Nephron progenitor cell (in vitro differentiated cells): Measurements from ENCODE around the gene EOLA1.
"Not testable (repeated sequence)": the region's sequence is repeated elsewhere in the genome, so short reads cannot be mapped to it uniquely, and the experiment has no call there.

Experiments
- DNase-seq: peaks from one replicate; pipeline ENCODE4 v3.0.0; 2021
- H3K27ac Mint-ChIP-seq: 2 replicates; pipeline ENCODE4 v1.8.0; 2021; ENCODE audit warnings: mild to moderate bottlenecking, moderate library complexity, mixed read lengths
- H3K27me3 Mint-ChIP-seq: 2 replicates; pipeline ENCODE4 v1.8.0; 2021; ENCODE audit warnings: mild to moderate bottlenecking, low read depth, mixed read lengths; ENCODE audit not compliant: poor library complexity
- H3K36me3 Mint-ChIP-seq: 2 replicates; pipeline ENCODE4 v1.8.0; 2021; ENCODE audit warnings: low read depth, mixed read lengths
- H3K4me1 Mint-ChIP-seq: 2 replicates; pipeline ENCODE4 v1.8.0; 2021; ENCODE audit warnings: mixed read lengths
- H3K4me3 Mint-ChIP-seq: 2 replicates; pipeline ENCODE4 v1.8.0; 2021; ENCODE audit warnings: mild to moderate bottlenecking, moderate library complexity, mixed read lengths
- H3K9me3 Mint-ChIP-seq: 2 replicates; pipeline ENCODE4 v1.8.0; 2021; ENCODE audit warnings: mild to moderate bottlenecking, moderate library complexity, mixed read lengths
- TF ChIP-seq, protein P1 (sequence below): fragments of 200-600 bp; sonication (generic); IDR thresholded peaks from 2 replicates; pipeline ENCODE4 v1.5.0; 2021; ENCODE audit warnings: antibody characterized with exemption

EOLA1 gene

DNA sequence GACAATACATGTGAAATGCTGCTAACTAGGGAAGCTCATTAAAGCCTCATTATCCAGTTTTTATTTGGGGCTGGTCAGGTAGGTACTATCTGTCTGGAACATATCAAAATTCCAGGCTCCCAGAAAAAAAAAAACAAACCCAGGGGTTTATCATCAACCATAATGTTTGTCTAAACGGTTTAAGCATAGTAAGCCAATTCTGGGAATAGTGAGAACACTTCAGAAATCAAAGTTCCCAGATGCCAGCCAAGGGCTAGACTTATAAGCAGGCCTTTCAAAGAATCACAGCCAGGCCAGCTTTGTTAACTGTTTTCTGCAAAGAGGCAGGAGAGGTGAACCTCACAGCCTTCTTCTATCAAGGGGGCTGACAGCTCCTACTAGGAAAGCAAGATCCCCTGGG is 43.8 kb upstream of the EOLA1 start:
- no peak for DNase-seq
- Mint-ChIP-seq H3K27ac (no peak overlapping the region), H3K27me3 (peaks cover 3% of the 10 kb centered on the region), H3K4me3 (no peak overlapping the region), H3K9me3 (peaks cover 20% of the 10 kb centered on the region), H3K36me3 (peaks cover 38% of the 10 kb centered on the region), H3K4me1 (no peaks in the 10 kb centered on the region)
- TF ChIP-seq, protein P1, sequence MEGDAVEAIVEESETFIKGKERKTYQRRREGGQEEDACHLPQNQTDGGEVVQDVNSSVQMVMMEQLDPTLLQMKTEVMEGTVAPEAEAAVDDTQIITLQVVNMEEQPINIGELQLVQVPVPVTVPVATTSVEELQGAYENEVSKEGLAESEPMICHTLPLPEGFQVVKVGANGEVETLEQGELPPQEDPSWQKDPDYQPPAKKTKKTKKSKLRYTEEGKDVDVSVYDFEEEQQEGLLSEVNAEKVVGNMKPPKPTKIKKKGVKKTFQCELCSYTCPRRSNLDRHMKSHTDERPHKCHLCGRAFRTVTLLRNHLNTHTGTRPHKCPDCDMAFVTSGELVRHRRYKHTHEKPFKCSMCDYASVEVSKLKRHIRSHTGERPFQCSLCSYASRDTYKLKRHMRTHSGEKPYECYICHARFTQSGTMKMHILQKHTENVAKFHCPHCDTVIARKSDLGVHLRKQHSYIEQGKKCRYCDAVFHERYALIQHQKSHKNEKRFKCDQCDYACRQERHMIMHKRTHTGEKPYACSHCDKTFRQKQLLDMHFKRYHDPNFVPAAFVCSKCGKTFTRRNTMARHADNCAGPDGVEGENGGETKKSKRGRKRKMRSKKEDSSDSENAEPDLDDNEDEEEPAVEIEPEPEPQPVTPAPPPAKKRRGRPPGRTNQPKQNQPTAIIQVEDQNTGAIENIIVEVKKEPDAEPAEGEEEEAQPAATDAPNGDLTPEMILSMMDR = no peak

DNA sequence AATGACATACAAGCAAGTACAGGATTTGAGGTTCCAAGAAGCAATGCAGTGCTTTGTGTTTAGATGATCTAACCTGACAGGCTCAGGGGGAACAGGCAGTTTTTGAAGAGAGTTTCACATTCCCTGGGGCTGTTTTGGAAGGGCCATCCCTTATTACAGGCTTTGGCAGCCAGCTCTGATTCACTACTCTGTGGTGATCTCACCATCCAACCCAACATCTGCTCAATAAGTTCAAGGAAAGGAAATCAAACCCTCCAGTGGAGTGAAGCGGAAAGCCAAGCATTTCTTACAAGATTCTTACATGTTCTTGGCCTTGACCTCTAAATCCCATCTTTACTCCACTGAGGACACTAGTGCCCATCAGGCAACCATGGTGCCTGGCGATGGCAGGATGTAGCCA is 43.2 kb upstream of the EOLA1 start:
- TF ChIP-seq, protein P1 = no peak
- DNase-seq = no peak
- Mint-ChIP-seq H3K4me1 (no peaks in the 10 kb centered on the region), H3K4me3 (no peak overlapping the region), H3K27ac (no peak overlapping the region), H3K36me3 (peaks cover 38% of the 10 kb centered on the region), H3K27me3 (peaks cover 3% of the 10 kb centered on the region), H3K9me3 (peaks cover 20% of the 10 kb centered on the region)

DNA sequence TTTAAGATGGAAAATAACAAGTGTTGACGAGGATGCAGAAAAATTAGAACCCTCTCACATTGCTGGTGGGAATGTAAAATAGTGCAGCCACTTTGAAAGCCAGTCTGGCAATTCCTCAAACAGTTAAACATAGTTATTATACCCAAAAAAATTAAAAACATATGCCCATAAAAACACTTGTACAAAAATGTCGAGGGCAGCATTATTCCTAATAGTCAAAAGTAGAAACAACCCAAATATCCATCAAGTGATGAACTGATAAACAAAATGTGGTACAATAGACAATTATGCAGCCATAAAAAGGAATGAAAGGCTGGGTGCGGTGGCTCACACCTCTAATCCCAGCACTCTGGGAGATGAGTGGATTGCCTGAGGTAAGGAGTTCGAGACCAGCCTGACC is 42.0 kb upstream of the EOLA1 start:
- Mint-ChIP-seq H3K4me3 (no peak overlapping the region), H3K4me1 (no peaks in the 10 kb centered on the region), H3K36me3 (peaks cover 38% of the 10 kb centered on the region), H3K9me3 (peaks cover 20% of the 10 kb centered on the region), H3K27me3 (peaks cover 3% of the 10 kb centered on the region), H3K27ac (no peak overlapping the region)
- TF ChIP-seq, protein P1 = no peak
- DNase-seq = no peak

DNA sequence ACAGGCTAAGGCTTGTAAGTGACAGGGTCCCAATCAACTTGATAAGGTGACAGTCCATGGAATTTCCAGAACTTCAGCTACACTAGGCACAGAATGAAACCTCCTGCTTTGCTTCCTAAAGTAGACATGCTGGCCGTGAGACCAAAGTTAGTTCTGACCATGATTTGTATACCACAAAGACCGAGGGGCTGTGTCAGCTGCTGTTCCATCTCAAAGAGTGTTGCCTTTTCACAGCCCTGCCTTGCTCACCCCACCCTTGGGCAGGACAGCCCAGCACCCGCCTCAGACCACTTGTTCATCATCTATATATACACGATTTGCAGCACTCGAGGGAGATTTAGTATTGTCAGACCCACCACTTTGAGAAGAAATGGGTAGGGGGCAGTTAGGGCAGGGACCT is 41.0 kb upstream of the EOLA1 start:
- Mint-ChIP-seq H3K4me3 (no peak overlapping the region), H3K9me3 (peaks cover 26% of the 10 kb centered on the region), H3K27me3 (peaks cover 3% of the 10 kb centered on the region), H3K36me3 (peaks cover 37% of the 10 kb centered on the region), H3K4me1 (peaks cover 8% of the 10 kb centered on the region), H3K27ac (no peak overlapping the region)
- TF ChIP-seq, protein P1 = no peak
- no peak for DNase-seq

DNA sequence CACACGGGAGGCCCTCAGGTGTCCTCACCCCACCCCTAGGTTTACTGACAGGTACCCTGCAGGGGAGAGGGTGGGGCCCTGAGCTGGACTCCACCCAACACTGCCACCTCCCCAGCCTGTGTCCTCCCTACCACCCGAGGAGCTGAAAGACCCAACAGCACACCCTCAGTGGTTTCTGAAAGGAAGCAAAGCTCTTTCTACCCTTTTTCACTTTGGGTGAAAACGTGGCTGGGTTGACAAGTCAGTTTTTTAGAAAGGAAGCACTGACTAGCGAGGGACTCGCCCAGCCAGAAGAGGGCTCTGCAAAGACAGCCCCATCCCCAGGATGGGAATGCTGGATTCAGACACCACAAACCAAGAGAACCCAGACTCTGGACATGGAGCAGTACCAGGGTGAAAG is 37.9 kb upstream of the EOLA1 start:
- not testable (repeated sequence) for DNase-seq, H3K27me3 Mint-ChIP-seq, H3K4me3 Mint-ChIP-seq, H3K27ac Mint-ChIP-seq
- H3K4me1 Mint-ChIP-seq = peaks cover 24% of the 10 kb centered on the region
- H3K9me3 Mint-ChIP-seq = peaks cover 33% of the 10 kb centered on the region
- H3K36me3 Mint-ChIP-seq = peaks cover 14% of the 10 kb centered on the region

DNA sequence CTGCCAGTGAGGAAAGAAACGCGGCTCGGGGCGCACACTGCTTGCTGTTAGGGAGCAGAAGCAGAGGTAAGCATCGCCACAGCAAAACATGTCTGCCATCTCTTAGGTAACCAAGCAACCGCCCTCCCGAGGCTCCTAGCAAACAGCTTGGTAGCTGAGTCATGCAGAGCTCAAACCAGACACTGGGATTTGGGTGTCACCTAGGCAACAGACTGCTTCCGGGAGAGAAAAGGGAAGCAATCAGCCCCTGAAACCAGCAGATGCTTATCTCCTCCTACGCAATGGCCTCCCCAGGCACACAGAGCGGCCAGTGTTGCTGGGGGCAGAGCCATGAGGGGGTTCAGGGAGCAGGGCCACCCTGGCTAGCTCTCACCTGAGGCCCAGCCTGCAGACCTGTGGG is 37.4 kb upstream of the EOLA1 start:
- not testable (repeated sequence) for DNase-seq, H3K4me3 Mint-ChIP-seq, H3K27me3 Mint-ChIP-seq, H3K27ac Mint-ChIP-seq, H3K36me3 Mint-ChIP-seq
- Mint-ChIP-seq H3K9me3 (peaks cover 33% of the 10 kb centered on the region), H3K4me1 (peaks cover 24% of the 10 kb centered on the region)

DNA sequence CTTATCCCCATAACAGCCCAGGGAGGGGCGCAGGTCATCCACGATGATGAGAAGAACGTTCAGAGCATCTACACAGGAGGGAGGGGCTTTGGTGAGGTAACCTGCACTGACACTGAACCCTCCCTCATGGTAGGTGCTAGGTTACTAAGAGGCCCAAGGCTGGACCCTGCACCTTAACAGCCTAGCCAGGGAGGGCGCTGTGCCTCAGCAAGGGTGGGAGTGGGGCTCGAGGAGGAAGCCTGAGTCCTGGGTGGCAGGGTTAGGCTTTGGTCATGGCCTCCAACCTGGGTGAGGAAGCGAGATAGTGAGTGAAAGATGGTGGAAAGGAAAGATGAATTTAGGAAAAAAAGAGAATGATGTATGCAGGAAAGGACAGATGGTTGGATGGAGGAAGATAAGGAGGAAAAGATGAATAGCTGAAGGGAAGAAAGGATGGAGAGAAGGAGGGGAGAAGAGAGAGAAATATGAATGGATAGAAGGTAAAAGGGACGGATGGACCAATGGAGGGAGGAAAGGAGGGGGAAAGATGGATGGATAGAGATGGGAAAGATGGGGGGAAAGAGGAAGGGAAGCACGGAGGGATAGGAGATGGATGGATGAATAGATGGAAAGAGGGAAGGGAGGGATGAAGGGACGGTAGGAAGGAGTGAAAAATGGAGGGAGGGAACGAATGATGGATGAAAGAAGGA is 36.4 kb upstream of the EOLA1 start:
- peak; percentile 23 for DNase-seq
- Mint-ChIP-seq H3K36me3 (peaks cover 5% of the 10 kb centered on the region), H3K4me1 (peaks cover 24% of the 10 kb centered on the region), H3K27me3 (peaks cover 12% of the 10 kb centered on the region), H3K9me3 (peaks cover 40% of the 10 kb centered on the region), H3K27ac (peak overlapping the region; percentile 93), H3K4me3 (peak overlapping the region; percentile 93)
- TF ChIP-seq, protein P1 = no peak
